Osteocyte (in vitro differentiated cells): ENCODE data around the gene SPCS1. TPM values are rescaled to one million over a fixed set of nuclear protein-coding genes. Genes with fewer than 3 reads are reported as not detected.

ENCODE experiments used
- DNase-seq: peaks from one replicate; pipeline ENCODE4 v3.0.0; 2021; ENCODE audit warnings: mixed read lengths; ENCODE audit not compliant: unreplicated experiment; ENCODE audit errors: extremely low spot score
- H3K27ac Mint-ChIP-seq: one replicate; pipeline ENCODE4 v1.8.0; 2021; ENCODE audit warnings: mild to moderate bottlenecking, mixed read lengths; ENCODE audit not compliant: unreplicated experiment
- H3K27me3 Mint-ChIP-seq: one replicate; pipeline ENCODE4 v1.8.0; 2021; ENCODE audit warnings: mixed read lengths; ENCODE audit not compliant: unreplicated experiment
- H3K36me3 Mint-ChIP-seq: one replicate; pipeline ENCODE4 v1.8.0; 2021; ENCODE audit warnings: mixed read lengths; ENCODE audit not compliant: unreplicated experiment
- H3K4me1 Mint-ChIP-seq: one replicate; pipeline ENCODE4 v1.8.0; 2021; ENCODE audit warnings: mixed read lengths; ENCODE audit not compliant: unreplicated experiment
- H3K4me3 Mint-ChIP-seq: one replicate; pipeline ENCODE4 v1.8.0; 2021; ENCODE audit warnings: mild to moderate bottlenecking, moderate library complexity, mixed read lengths; ENCODE audit not compliant: unreplicated experiment
- H3K9me3 Mint-ChIP-seq: one replicate; pipeline ENCODE4 v1.8.0; 2021; ENCODE audit warnings: mixed read lengths; ENCODE audit not compliant: unreplicated experiment
- CTCF ChIP-seq: fragments of 200-600 bp; sonication (generic); IDR thresholded peaks from 2 replicates; pipeline ENCODE4 v1.5.0; 2021; ENCODE audit warnings: antibody characterized with exemption, mild to moderate bottlenecking, moderate library complexity
- total RNA-seq: library from RNA; stranded (reverse); gene quantifications from 2 replicates; pipeline ENCODE4 v1.2.1, GENCODE V29; 2021

SPCS1 gene
- total RNA-seq, 1 donor from 2014 or later = 120 TPM

GRCh38 chr3:52681596-52681995, 24.3 kb upstream of the SPCS1 start:
- no peak for DNase-seq
- peak overlapping the region; percentile 85 for H3K27ac Mint-ChIP-seq
- H3K9me3 Mint-ChIP-seq = no peaks in the 10 kb centered on the region
- no peak overlapping the region for H3K4me3 Mint-ChIP-seq
- peaks cover 48% of the 10 kb centered on the region for H3K4me1 Mint-ChIP-seq
- no peaks in the 10 kb centered on the region for H3K27me3 Mint-ChIP-seq
- no peak for TF ChIP-seq CTCF
- peaks cover 32% of the 10 kb centered on the region for H3K36me3 Mint-ChIP-seq

DNA sequence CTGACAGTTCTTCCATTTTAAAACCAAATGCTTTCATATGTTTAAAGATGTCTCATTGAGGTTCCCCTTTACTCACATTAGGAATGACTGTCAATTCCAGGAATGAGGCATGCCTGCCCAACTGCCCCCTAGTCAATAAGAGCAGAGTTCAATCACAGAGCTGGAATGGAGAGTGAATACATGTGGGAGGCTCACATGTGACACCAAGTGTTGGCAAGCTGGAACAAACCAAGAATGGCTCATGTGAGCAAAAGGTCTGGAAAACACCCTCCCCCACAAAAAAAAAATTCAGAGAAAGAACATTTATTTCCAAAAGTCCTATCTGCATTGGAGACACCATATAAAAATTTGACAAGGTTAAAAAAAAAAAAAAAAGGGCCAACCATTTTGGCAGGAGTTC, 23.9 kb upstream of the SPCS1 start:
- H3K4me1 Mint-ChIP-seq = peaks cover 52% of the 10 kb centered on the region

DNA sequence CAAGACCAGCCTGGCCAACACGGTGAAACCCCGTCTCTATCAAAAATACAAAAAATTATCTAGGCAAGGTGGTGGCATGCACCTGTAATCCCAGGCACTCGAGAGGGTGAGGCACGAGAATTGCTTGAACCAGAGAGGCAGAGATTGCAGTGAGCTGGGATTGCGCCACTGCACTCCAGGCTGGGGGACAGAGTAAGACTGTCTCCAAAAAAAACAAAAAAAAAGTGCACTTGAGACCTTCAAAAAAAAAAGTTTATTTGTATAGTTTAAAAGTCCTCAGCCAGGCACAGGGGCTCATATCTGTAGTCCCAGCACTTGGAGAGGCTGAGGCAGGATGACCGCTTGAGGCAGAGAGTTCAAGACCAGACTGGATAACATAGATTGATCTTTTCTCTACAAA, 22.3 kb upstream of the SPCS1 start:
- Mint-ChIP-seq H3K4me1 (peaks cover 56% of the 10 kb centered on the region), H3K27me3 (no peaks in the 10 kb centered on the region), H3K9me3 (no peaks in the 10 kb centered on the region), H3K27ac (peak overlapping the region; percentile 94), H3K36me3 (peaks cover 28% of the 10 kb centered on the region), H3K4me3 (peak overlapping the region; percentile 59)
- no peak for DNase-seq
- no peak for TF ChIP-seq CTCF

More for the DNA sequence above, 23.9 kb upstream of the SPCS1 start:
- Mint-ChIP-seq H3K27ac (peak overlapping the region; percentile 85), H3K4me3 (peak overlapping the region; percentile 10), H3K27me3 (no peaks in the 10 kb centered on the region), H3K36me3 (peaks cover 29% of the 10 kb centered on the region), H3K9me3 (no peaks in the 10 kb centered on the region)
- no peak for DNase-seq
- peak; percentile 23 for TF ChIP-seq CTCF

GRCh38 chr3:52684184-52684583, 21.7 kb upstream of the SPCS1 start:
- TF ChIP-seq CTCF = no peak
- DNase-seq = no peak
- peaks cover 27% of the 10 kb centered on the region for H3K36me3 Mint-ChIP-seq
- no peaks in the 10 kb centered on the region for H3K27me3 Mint-ChIP-seq
- peaks cover 51% of the 10 kb centered on the region for H3K4me1 Mint-ChIP-seq
- peak overlapping the region; percentile 94 for H3K27ac Mint-ChIP-seq
- no peaks in the 10 kb centered on the region for H3K9me3 Mint-ChIP-seq
- peak overlapping the region; percentile 90 for H3K4me3 Mint-ChIP-seq

- peak; percentile 91 for DNase-seq
- Mint-ChIP-seq H3K27ac (peak overlapping the region; percentile 94), H3K27me3 (no peaks in the 10 kb centered on the region), H3K4me1 (peaks cover 46% of the 10 kb centered on the region), H3K4me3 (peak overlapping the region; percentile 90), H3K9me3 (no peaks in the 10 kb centered on the region), H3K36me3 (peaks cover 22% of the 10 kb centered on the region)
- TF ChIP-seq CTCF = no peak
Observed at GRCh38 chr3:52685285-52685708, 20.6 kb upstream of the SPCS1 start.
